HG03571 (cell line): ENCODE measurements around the gene ZBTB20.

Experiments
- ATAC-seq: cut with Tn5 transposase; IDR thresholded peaks from one replicate; pipeline ENCODE4 v1.9.1; 2021; ENCODE audit not compliant: unreplicated experiment

Gene ZBTB20

DNA sequence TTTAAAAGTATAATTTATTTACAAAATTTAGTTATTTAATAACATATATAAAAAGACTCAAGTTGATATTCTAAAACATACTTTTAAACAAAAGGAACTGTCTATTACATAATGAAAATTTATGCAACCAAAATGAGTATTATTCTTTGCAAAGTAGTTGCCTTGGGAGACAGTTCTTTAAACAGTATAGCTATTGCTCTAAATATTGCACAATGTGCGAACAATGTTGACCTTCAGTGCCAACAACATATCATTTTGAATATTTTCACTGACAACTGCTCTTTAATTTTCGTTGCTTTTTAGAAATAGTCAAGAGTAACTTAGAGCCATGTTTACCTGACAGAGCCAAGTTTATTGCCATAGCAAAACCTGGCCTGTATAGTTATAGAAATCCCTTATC, 124.9 kb downstream of the ZBTB20 start:
- no peak for ATAC-seq

DNA sequence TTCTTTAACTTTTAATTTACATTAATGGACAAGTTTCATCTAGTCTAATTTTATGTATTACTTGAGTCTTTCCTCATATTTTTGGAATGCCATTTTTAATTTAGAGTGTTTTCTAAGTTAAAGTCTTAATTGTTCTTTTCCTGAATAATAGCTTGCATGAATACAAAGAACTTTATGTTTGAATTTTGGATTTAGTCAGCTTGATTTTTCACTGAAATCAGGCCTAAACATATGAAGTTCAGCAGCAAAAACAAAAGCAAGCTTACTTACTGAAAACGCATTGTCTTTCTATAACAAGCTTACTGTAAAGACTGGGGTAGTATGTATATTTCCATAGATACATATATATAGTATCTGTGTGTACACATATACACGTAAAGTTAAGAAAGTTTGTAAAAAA, 126.0 kb downstream of the ZBTB20 start:
- ATAC-seq, result no peak

DNA sequence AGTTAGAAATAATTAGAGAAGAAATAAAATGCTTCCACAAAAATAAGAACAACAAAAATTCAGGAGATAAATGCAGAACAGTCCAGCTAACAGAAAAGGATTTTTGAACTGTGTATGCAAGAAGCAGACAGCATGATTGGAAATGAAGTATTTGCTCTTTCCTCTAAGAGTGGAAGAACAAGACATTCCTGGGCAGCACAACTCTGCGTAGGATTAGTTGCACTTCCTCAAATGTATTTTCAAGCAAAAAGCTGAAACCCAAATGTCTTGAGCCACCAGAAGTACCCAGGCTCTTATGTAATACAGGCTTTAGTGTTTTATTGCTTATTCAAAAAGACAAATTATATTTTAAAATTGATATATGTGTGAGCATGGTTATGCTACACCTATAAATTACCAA, 127.2 kb downstream of the ZBTB20 start:
- no peak for ATAC-seq

DNA sequence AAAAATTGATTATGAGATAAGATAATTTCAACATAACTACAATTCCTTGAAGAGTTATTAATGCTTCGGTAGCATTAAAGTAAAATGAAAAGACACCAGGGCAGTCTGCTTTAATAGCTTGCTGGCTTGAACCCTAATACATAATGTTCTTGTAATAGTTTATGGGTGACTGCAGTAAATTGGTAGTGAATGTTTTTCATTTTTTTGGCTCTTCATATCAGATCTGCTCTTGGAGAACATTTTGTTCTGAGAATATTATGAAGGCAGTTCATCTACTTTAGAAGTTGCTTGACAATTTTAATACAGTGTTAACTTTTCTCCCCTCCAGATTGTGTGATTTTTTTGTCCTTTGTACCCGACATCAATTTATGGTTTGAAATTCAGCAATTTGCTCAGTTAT, 128.4 kb downstream of the ZBTB20 start:
- ATAC-seq, result no peak

- ATAC-seq, result no peak
These were observed 139.1 kb downstream of the ZBTB20 start for GRCh38 chr3:115007966-115008365.

DNA sequence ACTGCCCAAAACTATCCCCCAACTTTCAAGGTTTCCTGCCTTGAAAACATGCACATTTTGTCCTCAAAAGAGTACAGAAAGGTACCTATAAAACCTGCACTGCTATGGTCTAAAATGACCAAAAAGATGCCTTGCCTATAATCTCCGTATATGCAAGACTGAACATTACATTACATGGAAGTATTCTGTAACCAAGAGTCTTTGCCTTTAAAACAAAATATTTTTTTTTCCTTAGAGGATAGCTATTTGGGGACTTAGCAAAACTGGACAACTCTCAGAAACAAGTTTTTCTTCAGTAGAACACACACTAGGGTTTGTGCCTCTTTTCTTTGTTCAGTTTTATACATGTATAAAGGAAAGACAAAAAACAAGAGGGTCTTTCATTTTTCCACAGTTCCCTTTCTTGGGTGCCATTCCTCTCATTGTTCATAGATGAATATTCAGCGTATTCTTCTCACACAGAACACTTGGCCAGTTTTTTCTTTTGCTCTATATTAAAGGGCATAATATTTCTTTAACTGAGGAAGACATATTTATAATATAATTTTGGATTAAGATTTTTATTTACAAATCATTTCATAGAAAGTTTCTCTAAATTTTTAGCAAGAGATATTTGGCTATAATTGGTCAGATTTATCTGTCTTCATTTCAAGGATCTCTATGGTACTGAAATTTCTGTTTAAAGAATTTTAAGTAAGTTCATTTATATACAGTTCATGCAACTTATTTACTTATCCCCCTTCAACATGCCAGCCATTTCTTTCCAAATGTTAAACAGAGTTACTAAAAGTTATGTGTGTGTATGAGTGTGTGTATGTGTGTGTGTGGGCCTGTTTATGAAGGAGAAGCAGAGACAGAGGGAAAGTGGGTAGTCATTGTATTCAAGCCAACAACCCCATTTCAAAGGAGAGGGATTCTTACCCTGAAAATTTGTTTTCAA, 142.6 kb downstream of the ZBTB20 start:
- ATAC-seq, result no peak

- no peak for ATAC-seq
These were observed 148.0 kb downstream of the ZBTB20 start for GRCh38 chr3:114998971-114999579.

GRCh38 chr3:114994554-114995341, 152.3 kb downstream of the ZBTB20 start:
- no peak for ATAC-seq

GRCh38 chr3:114985776-114986175, 161.3 kb downstream of the ZBTB20 start:
- no peak for ATAC-seq

GRCh38 chr3:114983248-114983647, 163.8 kb downstream of the ZBTB20 start:
- ATAC-seq, result no peak

- no peak for ATAC-seq
These were observed 172.7 kb downstream of the ZBTB20 start for GRCh38 chr3:114974387-114974786.

DNA sequence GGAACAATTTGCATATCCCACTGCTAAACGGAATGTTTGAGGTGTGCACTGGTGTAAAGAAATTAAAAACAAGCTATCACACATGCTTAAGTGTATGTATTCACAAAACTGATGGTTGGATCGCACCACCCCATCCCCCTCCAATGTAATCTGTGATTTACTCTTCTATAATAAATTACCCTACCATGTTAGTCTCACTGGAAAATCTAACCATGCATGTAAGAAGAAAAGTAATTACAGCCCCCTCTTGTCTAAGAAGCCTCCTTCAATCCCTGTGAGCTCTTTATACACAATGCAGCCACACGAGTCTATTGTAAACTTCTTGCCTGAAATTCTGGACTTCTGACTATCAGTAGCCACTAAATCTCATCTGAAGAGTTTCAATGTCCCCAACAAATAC, 173.6 kb downstream of the ZBTB20 start:
- no peak for ATAC-seq

DNA sequence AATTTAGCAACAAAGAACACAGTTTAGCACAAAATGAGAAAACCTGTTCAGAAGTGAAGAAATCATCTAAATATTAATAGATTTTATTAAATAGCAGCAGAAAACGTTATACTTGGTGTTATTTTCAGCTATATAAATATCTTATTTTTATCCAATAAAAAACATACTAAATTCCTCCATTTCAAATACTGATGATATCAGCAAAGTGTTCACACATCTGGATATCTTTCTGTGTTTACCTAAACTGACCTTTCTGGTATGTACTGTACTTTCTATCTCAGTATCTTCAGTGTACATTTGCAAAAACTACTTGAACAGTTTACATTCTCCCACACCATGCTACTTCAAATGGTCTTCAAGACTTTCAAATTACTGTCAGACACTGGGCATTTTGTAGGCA, 179.9 kb downstream of the ZBTB20 start:
- ATAC-seq, result no peak

GRCh38 chr3:114962189-114962588, 184.9 kb downstream of the ZBTB20 start:
- no peak for ATAC-seq

- no peak for ATAC-seq
These were observed 188.2 kb downstream of the ZBTB20 start for GRCh38 chr3:114958930-114959329.

DNA sequence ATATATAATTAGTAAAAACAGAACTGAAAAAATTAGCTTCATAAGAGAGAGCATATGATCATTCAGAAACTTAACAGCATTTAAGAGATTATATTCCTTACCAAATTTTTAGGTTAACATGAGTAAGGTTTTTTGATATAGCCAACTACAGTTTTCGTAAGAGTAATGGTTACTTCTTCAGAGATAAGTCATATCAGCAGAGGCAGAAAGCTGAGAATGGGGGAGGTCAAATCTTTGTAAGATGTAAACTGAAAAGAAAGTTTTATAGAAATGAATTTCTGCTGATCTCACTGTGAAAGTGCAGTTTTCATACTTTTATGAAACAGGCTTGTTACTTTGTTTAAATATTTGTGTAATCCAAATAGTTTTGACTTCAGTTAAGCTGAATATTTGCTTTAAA, 193.3 kb downstream of the ZBTB20 start:
- ATAC-seq, result no peak

- ATAC-seq, result no peak
These were observed 193.8 kb downstream of the ZBTB20 start for GRCh38 chr3:114953215-114953799.

- no peak for ATAC-seq
These were observed 204.3 kb downstream of the ZBTB20 start for GRCh38 chr3:114942773-114943172.

- ATAC-seq, result no peak
These were observed 205.3 kb downstream of the ZBTB20 start for GRCh38 chr3:114941626-114942309.

- no peak for ATAC-seq
These were observed 207.2 kb downstream of the ZBTB20 start for GRCh38 chr3:114939920-114940319.

DNA sequence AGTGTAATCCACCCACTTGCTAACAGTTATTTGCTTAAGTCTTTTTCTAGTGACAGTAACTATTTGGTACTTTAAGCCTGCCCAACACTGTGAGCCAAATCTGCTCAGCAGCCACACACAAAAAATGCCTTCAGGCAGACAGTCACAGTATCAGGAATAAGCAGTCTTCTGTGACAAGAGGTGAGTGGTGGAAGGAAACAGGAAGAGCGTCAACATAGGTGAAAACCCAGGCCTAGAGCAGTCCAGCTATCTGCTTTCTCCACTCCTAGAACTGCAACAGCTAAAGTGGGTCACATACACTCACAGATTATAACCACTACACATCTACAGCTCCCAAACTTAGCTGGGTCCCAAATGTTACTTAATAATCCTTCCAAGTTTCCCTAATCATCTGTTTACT, 213.7 kb downstream of the ZBTB20 start:
- no peak for ATAC-seq
